SHP77 treated with DMSO at 0.1 percent for 48 hours (cell line): Measurements from ENCODE around the gene CCDC91.

ENCODE experiments used
- DNase-seq: peaks from one replicate; lab custom pipeline; 2025; lab: John Stamatoyannopoulos, UW

The CCDC91 gene

GRCh38 chr12:28536088-28536487 is 345.8 kb downstream of the CCDC91 start:
- DNase-seq, result no peak

- no peak for DNase-seq
These were observed 347.2 kb downstream of the CCDC91 start for GRCh38 chr12:28537474-28537873.

GRCh38 chr12:28539691-28540323 is 349.6 kb downstream of the CCDC91 start:
- no peak for DNase-seq

GRCh38 chr12:28540324-28540714 is 350.1 kb downstream of the CCDC91 start:
- no peak for DNase-seq

- DNase-seq, result no peak
These were observed 353.0 kb downstream of the CCDC91 start for GRCh38 chr12:28543021-28543890.

GRCh38 chr12:28550757-28551704 is 360.8 kb downstream of the CCDC91 start:
- no peak for DNase-seq

- DNase-seq, result no peak
These were observed 362.2 kb downstream of the CCDC91 start for GRCh38 chr12:28552251-28552970.

- DNase-seq, result no peak
These were observed 365.5 kb downstream of the CCDC91 start for GRCh38 chr12:28555748-28556147.

- no peak for DNase-seq
These were observed 368.0 kb downstream of the CCDC91 start for GRCh38 chr12:28558250-28558649.

- DNase-seq, result no peak
These were observed 373.0 kb downstream of the CCDC91 start for GRCh38 chr12:28563286-28563685.

GRCh38 chr12:28563936-28564335 is 373.7 kb downstream of the CCDC91 start:
- DNase-seq, result no peak

GRCh38 chr12:28568118-28568517 is 377.9 kb downstream of the CCDC91 start:
- DNase-seq, result no peak

- no peak for DNase-seq
These were observed 378.4 kb downstream of the CCDC91 start for GRCh38 chr12:28568704-28569103.

- DNase-seq, result no peak
These were observed 379.6 kb downstream of the CCDC91 start for GRCh38 chr12:28569698-28570411.

- DNase-seq, result no peak
These were observed 380.6 kb downstream of the CCDC91 start for GRCh38 chr12:28570811-28571210.

GRCh38 chr12:28574746-28575592 is 384.7 kb downstream of the CCDC91 start:
- no peak for DNase-seq

GRCh38 chr12:28575593-28576205 is 385.4 kb downstream of the CCDC91 start:
- DNase-seq, result no peak

GRCh38 chr12:28578361-28578760 is 388.1 kb downstream of the CCDC91 start:
- DNase-seq, result no peak

GRCh38 chr12:28578833-28579252 is 388.6 kb downstream of the CCDC91 start:
- DNase-seq, result no peak
